Memory B cell (primary cell): ENCODE results near the gene PTPRN2.

Source experiments
- ATAC-seq: fragments of 150-1000 bp; cut with Tn5 transposase; 2 replicates; pipeline ENCODE4 v1.10.0; 2021; ENCODE audit warnings: low read depth, mild to moderate bottlenecking, moderate library complexity
- DNase-seq, 2 donors: peaks; one replicate each; pipeline ENCODE4 v3.0.0; 2022; ENCODE audit warnings: low spot score in 2 of 2
- H3K27ac Mint-ChIP-seq: one replicate; pipeline ENCODE4 v1.8.0; 2022; ENCODE audit warnings: mild to moderate bottlenecking, moderate library complexity, mixed read lengths
- H3K27me3 Mint-ChIP-seq: one replicate; pipeline ENCODE4 v1.8.0; 2022; ENCODE audit warnings: mixed read lengths
- H3K36me3 Mint-ChIP-seq: one replicate; pipeline ENCODE4 v1.8.0; 2022; ENCODE audit warnings: mild to moderate bottlenecking, mixed read lengths
- H3K4me1 Mint-ChIP-seq: one replicate; pipeline ENCODE4 v1.8.0; 2022; ENCODE audit warnings: mixed read lengths
- H3K4me3 Mint-ChIP-seq: one replicate; pipeline ENCODE4 v1.8.0; 2022; ENCODE audit warnings: mild to moderate bottlenecking, moderate library complexity, mixed read lengths
- H3K9me3 Mint-ChIP-seq: one replicate; pipeline ENCODE4 v1.8.0; 2022; ENCODE audit warnings: mixed read lengths

The PTPRN2 gene

GRCh38 chr7:157751951-157752673, 835.5 kb downstream of the PTPRN2 start:
- peaks cover 2% of the 10 kb centered on the region for H3K4me1 Mint-ChIP-seq
- no peaks in the 10 kb centered on the region for H3K36me3 Mint-ChIP-seq
- DNase-seq (no peak), ATAC-seq (no peak)
- no peak overlapping the region for H3K27ac Mint-ChIP-seq
- H3K9me3 Mint-ChIP-seq = no peaks in the 10 kb centered on the region
- no peak overlapping the region for H3K4me3 Mint-ChIP-seq
- no peaks in the 10 kb centered on the region for H3K27me3 Mint-ChIP-seq

- no peaks in the 10 kb centered on the region for H3K9me3 Mint-ChIP-seq
- H3K27ac Mint-ChIP-seq = no peak overlapping the region
- DNase-seq (no peak), ATAC-seq (no peak)
- no peaks in the 10 kb centered on the region for H3K36me3 Mint-ChIP-seq
- no peaks in the 10 kb centered on the region for H3K27me3 Mint-ChIP-seq
- no peak overlapping the region for H3K4me3 Mint-ChIP-seq
- peaks cover 2% of the 10 kb centered on the region for H3K4me1 Mint-ChIP-seq
Observed at GRCh38 chr7:157751406-157751805, 836.2 kb downstream of the PTPRN2 start.

- ATAC-seq = no peak
- Mint-ChIP-seq H3K27me3 (no peaks in the 10 kb centered on the region), H3K9me3 (no peaks in the 10 kb centered on the region), H3K27ac (no peak overlapping the region), H3K4me3 (no peak overlapping the region), H3K4me1 (peaks cover 2% of the 10 kb centered on the region), H3K36me3 (no peaks in the 10 kb centered on the region)
- no peak for DNase-seq
Observed at GRCh38 chr7:157750291-157750690, 837.3 kb downstream of the PTPRN2 start.

GRCh38 chr7:157745721-157746709, 841.6 kb downstream of the PTPRN2 start:
- H3K27ac Mint-ChIP-seq = no peak overlapping the region
- DNase-seq (no peak), ATAC-seq (no peak)
- H3K4me1 Mint-ChIP-seq = peaks cover 1% of the 10 kb centered on the region
- H3K36me3 Mint-ChIP-seq = no peaks in the 10 kb centered on the region
- no peak overlapping the region for H3K4me3 Mint-ChIP-seq
- H3K9me3 Mint-ChIP-seq = no peaks in the 10 kb centered on the region
- H3K27me3 Mint-ChIP-seq = no peaks in the 10 kb centered on the region

GRCh38 chr7:157744786-157745601, 842.6 kb downstream of the PTPRN2 start:
- Mint-ChIP-seq H3K9me3 (no peaks in the 10 kb centered on the region), H3K4me3 (no peak overlapping the region), H3K27me3 (no peaks in the 10 kb centered on the region), H3K27ac (no peak overlapping the region), H3K36me3 (no peaks in the 10 kb centered on the region), H3K4me1 (no peaks in the 10 kb centered on the region)
- ATAC-seq (no peak), DNase-seq (no peak)

- Mint-ChIP-seq H3K27me3 (no peaks in the 10 kb centered on the region), H3K9me3 (no peaks in the 10 kb centered on the region), H3K36me3 (no peaks in the 10 kb centered on the region), H3K27ac (no peak overlapping the region), H3K4me1 (no peaks in the 10 kb centered on the region), H3K4me3 (no peak overlapping the region)
- DNase-seq = no peak
- no peak for ATAC-seq
Observed at GRCh38 chr7:157743781-157744525, 843.7 kb downstream of the PTPRN2 start.

- ATAC-seq (no peak), DNase-seq (no peak)
- Mint-ChIP-seq H3K27me3 (no peaks in the 10 kb centered on the region), H3K9me3 (no peaks in the 10 kb centered on the region), H3K36me3 (no peaks in the 10 kb centered on the region), H3K27ac (no peak overlapping the region), H3K4me3 (no peak overlapping the region), H3K4me1 (no peaks in the 10 kb centered on the region)
Observed at GRCh38 chr7:157740251-157740798, 847.3 kb downstream of the PTPRN2 start.

- Mint-ChIP-seq H3K4me3 (no peak overlapping the region), H3K36me3 (no peaks in the 10 kb centered on the region), H3K27ac (no peak overlapping the region), H3K4me1 (no peaks in the 10 kb centered on the region), H3K9me3 (no peaks in the 10 kb centered on the region), H3K27me3 (no peaks in the 10 kb centered on the region)
- DNase-seq = no peak
- no peak for ATAC-seq
Observed at GRCh38 chr7:157739650-157740049, 848.0 kb downstream of the PTPRN2 start.

GRCh38 chr7:157739031-157739430, 848.6 kb downstream of the PTPRN2 start:
- no peak for ATAC-seq
- H3K27me3 Mint-ChIP-seq = no peaks in the 10 kb centered on the region
- peaks cover 2% of the 10 kb centered on the region for H3K9me3 Mint-ChIP-seq
- H3K27ac Mint-ChIP-seq = no peak overlapping the region
- no peak overlapping the region for H3K4me3 Mint-ChIP-seq
- no peaks in the 10 kb centered on the region for H3K4me1 Mint-ChIP-seq
- no peaks in the 10 kb centered on the region for H3K36me3 Mint-ChIP-seq
- no peak for DNase-seq

- ATAC-seq = no peak
- H3K27ac Mint-ChIP-seq = no peak overlapping the region
- no peaks in the 10 kb centered on the region for H3K36me3 Mint-ChIP-seq
- no peaks in the 10 kb centered on the region for H3K4me1 Mint-ChIP-seq
- DNase-seq = no peak
- H3K27me3 Mint-ChIP-seq = no peaks in the 10 kb centered on the region
- peaks cover 3% of the 10 kb centered on the region for H3K9me3 Mint-ChIP-seq
- H3K4me3 Mint-ChIP-seq = no peak overlapping the region
Observed at GRCh38 chr7:157738066-157738460, 849.6 kb downstream of the PTPRN2 start.

GRCh38 chr7:157737151-157738065, 850.2 kb downstream of the PTPRN2 start:
- Mint-ChIP-seq H3K27ac (no peak overlapping the region), H3K4me1 (no peaks in the 10 kb centered on the region), H3K27me3 (no peaks in the 10 kb centered on the region), H3K36me3 (no peaks in the 10 kb centered on the region), H3K9me3 (peaks cover 3% of the 10 kb centered on the region), H3K4me3 (no peak overlapping the region)
- DNase-seq (no peak), ATAC-seq (no peak)

GRCh38 chr7:157736341-157736740, 851.3 kb downstream of the PTPRN2 start:
- Mint-ChIP-seq H3K9me3 (peaks cover 3% of the 10 kb centered on the region), H3K27me3 (no peaks in the 10 kb centered on the region), H3K36me3 (no peaks in the 10 kb centered on the region), H3K27ac (no peak overlapping the region), H3K4me1 (no peaks in the 10 kb centered on the region), H3K4me3 (no peak overlapping the region)
- ATAC-seq (no peak), DNase-seq (no peak)
